HG02973 (cell line): ENCODE results near the gene HFM1.
"Not testable (repeated sequence)": the region's sequence is repeated elsewhere in the genome, so short reads cannot be mapped to it uniquely, and the experiment has no call there.

Experiments used
- ATAC-seq: cut with Tn5 transposase; IDR thresholded peaks from one replicate; pipeline ENCODE4 v1.9.1; 2021; ENCODE audit warnings: moderate library complexity; ENCODE audit not compliant: unreplicated experiment

Gene HFM1, protein sequence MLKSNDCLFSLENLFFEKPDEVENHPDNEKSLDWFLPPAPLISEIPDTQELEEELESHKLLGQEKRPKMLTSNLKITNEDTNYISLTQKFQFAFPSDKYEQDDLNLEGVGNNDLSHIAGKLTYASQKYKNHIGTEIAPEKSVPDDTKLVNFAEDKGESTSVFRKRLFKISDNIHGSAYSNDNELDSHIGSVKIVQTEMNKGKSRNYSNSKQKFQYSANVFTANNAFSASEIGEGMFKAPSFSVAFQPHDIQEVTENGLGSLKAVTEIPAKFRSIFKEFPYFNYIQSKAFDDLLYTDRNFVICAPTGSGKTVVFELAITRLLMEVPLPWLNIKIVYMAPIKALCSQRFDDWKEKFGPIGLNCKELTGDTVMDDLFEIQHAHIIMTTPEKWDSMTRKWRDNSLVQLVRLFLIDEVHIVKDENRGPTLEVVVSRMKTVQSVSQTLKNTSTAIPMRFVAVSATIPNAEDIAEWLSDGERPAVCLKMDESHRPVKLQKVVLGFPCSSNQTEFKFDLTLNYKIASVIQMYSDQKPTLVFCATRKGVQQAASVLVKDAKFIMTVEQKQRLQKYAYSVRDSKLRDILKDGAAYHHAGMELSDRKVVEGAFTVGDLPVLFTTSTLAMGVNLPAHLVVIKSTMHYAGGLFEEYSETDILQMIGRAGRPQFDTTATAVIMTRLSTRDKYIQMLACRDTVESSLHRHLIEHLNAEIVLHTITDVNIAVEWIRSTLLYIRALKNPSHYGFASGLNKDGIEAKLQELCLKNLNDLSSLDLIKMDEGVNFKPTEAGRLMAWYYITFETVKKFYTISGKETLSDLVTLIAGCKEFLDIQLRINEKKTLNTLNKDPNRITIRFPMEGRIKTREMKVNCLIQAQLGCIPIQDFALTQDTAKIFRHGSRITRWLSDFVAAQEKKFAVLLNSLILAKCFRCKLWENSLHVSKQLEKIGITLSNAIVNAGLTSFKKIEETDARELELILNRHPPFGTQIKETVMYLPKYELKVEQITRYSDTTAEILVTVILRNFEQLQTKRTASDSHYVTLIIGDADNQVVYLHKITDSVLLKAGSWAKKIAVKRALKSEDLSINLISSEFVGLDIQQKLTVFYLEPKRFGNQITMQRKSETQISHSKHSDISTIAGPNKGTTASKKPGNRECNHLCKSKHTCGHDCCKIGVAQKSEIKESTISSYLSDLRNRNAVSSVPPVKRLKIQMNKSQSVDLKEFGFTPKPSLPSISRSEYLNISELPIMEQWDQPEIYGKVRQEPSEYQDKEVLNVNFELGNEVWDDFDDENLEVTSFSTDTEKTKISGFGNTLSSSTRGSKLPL (N-terminal part only)

DNA sequence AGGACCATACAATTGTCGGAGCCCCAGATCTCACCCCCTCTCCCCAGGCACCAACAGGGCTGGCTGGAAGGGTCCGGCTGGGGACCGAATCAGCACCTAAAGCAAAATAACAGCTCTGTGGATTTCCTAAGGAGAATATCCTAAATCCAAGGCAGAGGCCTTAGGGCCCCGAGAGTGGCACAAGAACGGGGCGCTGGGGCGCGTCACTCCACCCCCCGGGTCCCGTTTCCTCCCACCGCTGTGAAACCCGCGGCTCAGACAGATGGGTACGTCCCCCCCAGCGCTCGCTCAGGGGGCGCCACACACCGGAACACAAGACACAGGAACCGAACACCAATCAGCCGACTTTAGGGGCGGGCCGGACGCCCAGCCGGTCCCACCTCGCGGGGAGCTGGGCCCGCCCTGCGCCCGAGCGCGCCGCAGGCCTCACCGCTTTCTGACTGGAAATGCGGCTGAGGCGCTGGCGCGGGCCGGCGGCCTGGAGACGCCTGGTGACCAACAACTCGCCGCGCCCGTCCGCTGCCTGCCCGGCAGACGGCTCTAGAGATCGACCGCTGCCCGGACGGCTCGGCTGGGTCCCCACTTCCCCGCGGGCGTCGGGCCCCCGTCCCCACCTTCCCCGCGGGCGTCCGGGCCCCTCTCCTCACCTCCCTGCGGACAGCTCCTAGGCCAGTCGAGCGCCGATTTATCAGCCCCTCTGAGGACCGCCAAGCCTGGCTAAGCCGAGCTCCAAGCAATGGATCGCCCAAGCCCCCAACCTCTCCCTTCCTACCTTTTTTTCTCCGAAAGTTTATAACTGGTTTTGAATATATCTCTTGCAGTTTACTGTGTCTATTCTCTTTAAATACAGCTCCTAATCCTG, at the start of gene HFM1:
Gene HFM1 (minus strand): TSS at position 687 of the 862 bp plus-strand sequence. CDS start 3,755 bp downstream, outside the sequence.
- ATAC-seq = peak; percentile 76

DNA sequence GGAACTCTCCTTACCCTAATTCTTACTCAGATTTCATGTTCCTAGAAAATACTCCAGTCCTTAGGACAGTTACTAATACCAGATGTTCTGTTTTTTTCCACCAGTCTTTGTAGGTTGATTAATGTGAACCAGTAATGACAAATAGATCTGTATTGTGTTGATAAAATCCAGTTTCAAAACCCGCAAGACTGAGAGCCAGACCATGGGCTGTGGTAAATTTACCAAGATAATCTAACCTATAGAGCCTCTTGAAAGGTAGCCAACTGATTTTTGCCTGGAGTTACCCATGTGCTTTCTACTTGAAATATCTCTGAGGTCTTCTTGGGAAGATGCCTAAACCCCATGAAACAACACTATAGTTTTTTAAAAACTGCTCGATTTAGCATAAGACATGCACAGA, 49.5 kb upstream of the HFM1 start:
- ATAC-seq = no peak

DNA sequence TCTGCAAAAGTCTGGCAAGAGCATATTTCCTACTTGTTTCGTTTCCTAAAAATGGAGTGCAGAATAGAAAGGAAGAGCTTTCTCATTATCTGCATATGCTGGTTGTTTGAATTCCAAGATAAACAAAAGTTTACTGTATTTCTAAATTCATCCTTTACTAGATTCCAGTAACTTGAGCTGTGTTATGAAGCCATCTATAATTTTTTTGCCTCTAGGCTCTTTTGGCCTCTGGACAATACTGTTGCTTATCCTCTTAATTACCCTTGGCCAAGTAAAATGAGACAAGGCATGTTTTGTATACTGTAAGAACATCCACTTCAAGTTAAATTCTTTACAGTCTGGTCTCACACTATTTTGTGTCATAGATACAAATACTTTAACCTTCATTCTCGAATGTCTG, 45.6 kb upstream of the HFM1 start:
- no peak for ATAC-seq

DNA sequence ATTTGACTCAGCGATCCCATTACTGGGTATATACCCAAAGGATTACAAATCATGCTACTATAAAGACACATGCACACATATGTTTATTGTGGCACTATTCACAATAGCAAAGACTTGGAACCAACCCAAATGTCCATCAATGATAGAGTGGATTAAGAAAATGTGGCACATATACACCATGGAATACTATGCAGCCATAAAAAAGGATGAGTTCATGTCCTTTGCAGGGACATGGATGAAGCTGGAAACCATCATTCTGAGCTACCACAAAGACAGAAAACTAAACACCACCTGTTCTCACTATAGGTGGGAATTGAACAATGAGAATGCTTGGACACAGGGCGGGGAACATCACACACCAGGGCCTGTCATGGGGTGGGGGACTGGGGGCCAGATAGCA, 43.1 kb upstream of the HFM1 start:
- ATAC-seq = not testable (repeated sequence)

DNA sequence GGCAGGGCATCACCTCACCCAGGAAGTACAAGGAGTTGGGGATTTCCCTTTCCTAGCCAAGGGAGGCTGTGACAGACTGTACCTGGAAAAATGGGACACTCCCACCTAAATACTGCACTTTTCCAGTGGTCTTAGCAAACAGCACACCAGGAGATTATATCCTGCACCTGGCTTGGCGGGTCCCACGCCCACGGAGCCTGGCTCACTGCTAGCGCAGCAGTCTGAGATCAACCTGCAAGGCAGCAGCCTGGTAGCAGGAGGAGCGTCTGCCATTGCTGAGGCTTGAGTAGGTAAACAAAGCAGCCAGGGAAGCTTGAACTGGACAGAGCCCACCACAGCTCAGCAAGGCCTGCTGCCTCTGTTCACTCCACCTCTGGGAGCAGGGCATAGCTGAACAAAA, 37.3 kb upstream of the HFM1 start:
- not testable (repeated sequence) for ATAC-seq

DNA sequence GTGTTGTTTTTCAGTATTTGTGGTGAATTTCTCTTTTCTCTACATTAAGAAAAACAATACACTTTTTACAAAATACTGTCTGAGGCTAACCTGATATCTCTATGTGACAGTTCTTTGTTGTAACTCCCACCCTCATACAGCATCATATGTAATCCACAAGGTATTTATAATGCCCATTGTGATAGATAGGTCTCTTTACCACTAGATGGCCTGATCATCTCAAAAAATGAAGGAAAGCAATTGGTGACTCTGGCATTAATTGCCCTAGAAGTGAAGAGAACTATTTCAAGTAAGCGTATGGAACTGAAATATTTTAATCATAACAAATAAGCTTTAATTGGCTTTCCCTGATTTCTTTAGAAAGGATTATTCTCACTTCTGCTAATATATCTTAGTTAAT, 36.2 kb upstream of the HFM1 start:
- no peak for ATAC-seq

DNA sequence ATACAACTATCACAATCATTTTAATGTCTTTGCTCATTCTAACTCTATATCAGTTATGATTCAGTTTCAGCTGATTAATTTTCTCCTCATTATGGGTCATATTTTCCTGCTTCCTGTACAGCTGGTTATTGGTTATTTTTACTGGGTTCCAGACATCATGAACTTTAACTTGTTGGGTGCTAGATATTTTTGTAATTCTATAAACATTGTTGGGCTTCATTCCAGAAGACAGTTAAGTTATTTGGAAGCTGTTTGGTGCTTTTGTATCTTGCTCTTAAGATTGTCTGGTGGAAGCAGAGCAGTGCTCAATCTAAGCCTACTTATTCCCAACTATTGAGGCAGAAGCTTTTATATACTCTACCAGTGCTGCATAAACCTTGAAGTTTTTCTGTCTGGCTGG, 34.4 kb upstream of the HFM1 start:
- ATAC-seq = no peak

DNA sequence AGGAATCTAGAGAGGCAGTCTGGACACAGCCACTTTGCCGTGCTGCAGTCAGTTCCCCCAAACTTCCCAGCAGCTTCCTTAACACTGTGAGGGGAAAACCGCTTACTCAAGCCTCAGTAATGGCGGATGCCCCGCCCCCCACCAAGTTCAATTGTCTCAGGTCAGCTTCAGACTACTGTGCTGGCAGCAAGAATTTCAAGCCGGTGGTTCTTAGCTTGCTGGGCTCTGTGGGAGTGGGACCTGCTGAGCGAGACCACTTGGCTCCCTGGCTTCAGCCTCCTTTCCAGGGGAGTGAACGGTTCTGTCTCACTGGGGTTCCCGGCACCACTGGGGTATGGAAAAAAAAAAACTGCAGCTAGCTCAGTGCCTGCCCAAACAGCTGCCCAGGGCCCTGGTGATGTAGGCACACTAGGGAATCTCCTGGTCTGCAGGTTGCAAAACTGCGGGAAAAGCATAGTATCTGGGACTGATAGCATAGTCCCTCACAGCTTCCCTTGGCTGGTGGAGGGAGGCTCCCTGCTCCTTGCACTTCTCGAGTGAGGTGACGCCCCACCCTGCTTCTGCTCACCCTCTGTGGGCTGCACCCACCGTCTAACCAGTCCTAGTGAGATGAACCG, 23.7 kb upstream of the HFM1 start:
- ATAC-seq = no peak

DNA sequence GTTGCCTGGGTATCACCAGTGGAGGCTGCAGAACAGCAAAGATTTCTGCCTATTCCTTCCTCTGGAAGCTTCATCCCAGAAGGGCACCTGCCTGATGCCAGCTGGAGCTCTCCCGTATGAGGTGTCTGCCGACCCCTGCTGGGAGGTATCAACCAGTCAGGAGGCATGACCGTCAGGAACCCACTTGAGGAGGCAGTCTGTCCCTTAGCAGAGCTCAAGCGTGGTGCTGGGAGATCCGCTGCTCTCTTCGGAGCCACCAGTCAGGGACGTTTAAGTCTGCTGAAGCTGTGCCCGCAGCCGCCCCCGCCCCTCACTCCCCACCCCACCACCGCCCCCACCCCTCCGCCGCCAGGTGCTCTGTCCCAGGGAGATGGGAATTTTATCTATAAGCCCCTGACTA, 23.1 kb upstream of the HFM1 start:
- ATAC-seq = no peak

DNA sequence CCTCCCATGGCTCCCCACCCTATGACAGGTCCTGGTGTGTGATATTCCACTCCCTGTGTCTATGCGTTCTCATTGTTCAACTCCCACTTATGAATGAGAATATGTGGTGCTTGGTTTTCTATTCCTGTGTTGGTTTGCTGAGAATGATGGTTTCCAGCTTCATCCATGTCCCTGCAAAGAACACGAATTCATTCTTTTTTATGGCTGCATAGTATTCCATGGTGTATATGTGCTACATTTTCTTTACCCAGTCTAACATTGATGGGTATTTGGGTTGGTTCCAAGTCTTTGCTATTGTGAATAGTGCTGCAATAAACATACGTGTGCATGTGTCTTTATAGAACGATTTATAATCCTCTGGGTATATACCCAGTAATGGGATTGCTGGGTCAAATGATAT, 17.9 kb upstream of the HFM1 start:
- not testable (repeated sequence) for ATAC-seq

DNA sequence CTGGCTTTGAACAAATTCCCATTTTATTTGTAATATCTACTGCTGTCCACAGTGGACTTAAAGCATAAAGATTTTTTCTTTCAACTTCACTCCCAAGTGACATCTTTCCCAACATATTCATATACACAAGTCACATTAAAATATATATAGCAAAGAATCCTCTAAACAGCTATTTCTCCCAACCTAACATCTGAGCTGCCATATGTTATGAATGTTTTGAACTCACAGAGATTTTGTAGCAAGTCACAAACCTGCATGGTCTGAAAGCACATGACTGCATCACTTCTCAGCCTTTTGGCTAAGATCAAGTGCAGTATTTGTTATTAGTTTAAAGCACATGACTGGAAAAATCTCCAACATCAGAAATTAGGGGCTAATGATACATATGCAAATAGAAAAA, 7.7 kb upstream of the HFM1 start:
- ATAC-seq = no peak

DNA sequence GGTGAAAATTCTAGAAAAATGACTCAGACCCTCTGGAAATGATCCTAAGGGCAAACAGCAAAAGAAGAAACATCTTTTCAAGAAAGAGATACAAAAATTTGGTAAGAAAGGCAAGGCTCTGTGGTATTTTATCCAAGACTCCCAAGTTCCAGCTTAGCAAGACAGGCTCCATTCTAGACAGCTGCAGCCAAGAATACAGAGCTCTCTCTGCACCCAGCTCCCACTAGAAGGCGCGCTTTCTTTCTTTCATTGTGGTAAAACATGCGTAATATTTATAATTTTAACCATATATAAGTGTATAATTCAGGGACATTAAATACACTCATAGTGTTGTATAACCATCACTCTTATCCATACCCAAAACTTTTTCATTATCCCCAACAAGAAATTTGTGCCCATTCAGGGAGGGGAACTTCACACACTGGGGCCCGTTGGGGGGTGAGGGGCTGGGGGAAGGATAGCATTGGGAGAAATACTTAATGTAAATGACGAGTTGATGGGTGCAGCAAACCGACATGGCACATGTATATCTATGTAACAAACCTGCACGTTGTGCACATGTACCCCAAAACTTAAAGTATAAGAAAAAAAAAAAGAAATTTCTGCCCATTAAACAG, 2.2 kb upstream of the HFM1 start:
- no peak for ATAC-seq

DNA sequence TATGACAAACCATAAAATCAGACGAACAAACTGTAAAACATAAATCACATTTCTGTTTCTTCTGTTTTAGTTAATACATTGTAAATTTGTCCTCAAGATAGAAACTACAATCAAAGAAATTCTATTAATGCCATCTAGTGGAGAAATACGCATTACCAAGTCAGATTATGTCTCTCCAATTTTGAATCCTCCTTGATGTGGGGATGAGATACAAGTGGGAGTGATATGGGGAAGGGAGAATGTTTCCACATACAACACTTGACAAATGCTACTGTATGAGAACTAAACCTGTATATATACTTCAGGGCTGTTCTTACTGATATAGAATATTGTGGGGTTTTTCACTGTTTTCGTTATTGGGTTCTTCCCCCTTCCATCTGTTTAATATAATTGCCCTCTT, 2.6 kb downstream of the HFM1 start:
- ATAC-seq = no peak

DNA sequence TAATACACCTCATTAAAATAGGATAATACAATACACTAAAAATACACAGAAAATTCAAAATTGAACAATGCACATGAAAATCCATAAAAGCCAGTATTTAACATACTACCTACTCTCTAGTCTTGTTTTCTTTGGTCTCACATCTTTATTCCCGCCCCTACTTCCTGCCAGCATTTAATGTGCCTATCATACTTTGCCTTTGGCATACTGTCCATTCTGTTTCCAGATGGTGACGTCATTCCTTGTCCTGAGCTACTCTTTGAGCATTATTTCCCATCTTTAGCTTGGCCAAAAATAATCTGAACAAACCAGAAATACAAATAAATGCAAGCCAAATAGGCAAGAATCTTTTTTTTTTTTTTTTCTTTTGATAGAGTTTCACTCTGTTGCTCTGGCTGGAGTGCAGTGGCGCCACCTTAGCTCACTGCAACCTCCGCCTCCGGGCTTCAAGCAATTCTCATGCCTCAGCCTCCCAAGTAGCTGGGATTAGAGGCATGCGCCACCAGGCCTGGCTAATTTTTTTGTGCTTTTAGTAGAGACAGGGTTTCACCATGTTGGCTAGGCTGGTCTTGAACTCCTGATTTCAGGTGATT, 4.4 kb downstream of the HFM1 start:
- no peak for ATAC-seq

DNA sequence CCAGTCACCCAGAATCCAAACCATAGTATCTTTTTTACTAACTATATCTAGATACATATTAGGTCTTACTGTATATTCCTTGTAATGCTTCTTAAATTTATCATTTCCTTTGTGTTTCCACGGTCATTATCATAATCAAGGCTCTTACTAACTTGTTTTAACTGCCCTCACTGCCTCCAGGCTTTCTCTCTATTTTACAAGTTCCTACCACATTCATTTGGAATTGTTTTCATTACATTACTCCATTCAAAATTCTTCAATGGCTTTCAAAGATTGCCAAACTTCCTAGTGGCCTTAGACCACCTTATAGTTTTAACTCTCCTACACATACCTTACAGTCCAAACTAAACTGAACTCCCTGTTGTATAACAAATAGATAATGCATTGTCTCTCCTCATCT, 6.3 kb downstream of the HFM1 start:
- no peak for ATAC-seq

DNA sequence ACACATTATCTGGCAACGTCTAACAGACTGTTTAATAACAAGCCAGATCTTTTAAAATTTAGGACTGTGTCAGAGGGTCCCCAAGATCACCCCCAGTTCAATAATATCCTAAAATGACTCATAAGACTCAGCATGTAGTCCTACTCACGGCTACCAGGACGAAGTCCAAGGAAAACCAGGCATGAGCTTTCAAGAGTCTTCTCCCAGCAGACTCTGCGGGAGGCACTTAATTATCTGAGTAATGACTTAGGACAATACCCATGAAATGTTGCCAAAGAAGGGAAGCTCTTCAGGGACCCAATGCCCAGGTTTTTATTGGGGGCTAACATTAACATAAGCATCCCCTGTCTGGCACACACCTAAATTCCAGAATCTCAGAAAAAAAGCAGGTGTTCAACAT, 7.0 kb downstream of the HFM1 start:
- no peak for ATAC-seq

DNA sequence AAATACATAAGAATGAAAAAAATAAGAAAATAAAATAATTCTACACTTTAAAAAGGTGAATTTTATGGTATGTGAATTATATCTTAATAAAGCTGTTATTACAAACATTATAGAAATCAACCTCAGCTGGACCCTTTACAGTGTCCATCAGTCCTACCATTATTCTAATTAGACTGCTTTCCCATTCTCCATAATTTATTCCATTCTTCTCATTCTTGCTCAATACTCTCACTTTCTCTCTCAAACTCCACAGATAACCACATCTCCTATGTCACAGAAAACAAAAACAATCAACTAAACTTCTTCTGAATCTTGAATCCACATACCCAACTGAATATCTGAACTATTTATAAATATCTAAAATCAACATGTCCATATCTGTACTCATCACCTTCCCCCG, 11.6 kb downstream of the HFM1 start:
- no peak for ATAC-seq

DNA sequence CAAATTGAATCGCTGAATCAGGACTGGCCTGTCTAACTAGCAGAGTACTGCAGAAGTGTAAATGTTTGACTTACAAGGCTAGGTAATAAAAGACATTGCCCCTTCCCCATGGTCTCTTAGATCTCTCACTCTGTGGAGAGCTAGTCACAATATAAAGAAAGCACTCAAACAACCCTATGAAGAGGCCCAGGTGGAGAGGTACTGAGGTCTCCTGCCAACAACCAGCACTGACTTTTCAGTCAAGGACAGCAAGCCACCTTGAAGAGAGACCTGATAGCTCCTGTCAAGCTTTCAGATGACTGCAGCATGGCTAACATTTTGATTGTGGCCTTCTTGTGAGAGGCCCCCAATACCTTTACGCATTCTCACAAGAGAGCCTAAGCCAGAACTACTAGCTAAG, 18.5 kb downstream of the HFM1 start:
- ATAC-seq = no peak

DNA sequence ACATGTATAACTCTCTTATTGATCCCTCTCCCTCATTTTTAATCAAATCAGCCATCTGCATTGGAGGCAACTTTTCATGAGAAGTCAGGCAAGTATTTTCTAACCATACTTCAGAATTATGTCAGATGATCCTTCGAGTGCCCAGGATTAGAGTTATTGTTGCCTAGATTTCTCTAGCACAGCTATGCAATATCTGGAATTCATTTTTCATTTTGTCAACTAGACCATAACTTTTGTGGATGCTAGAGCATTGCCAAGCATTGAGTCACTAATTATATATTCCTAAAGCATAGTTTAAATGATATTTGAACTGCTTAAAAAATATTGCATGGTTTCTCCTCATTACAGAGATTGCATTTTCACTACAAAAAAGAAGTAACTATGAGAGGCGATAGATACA, 21.2 kb downstream of the HFM1 start:
- no peak for ATAC-seq
